GM21786 (cell line): ENCODE measurements around the gene PRB4.
"Not testable (repeated sequence)": the region's sequence is repeated elsewhere in the genome, so short reads cannot be mapped to it uniquely, and the experiment has no call there.

Experiments used
- ATAC-seq: cut with Tn5 transposase; IDR thresholded peaks from one replicate; pipeline ENCODE4 v1.9.1; 2021; ENCODE audit not compliant: unreplicated experiment

PRB4 gene

GRCh38 chr12:11310336-11310735 lies at the start of gene PRB4:
Gene PRB4 (minus strand): TSS chr12:11310436. CDS start chr12:11310398, 38 bp downstream.
- ATAC-seq = no peak

GRCh38 chr12:11351736-11352135 lies 41.5 kb upstream of the PRB4 start:
- ATAC-seq = not testable (repeated sequence)

GRCh38 chr12:11348439-11348838 lies 38.2 kb upstream of the PRB4 start:
- ATAC-seq = no peak

- no peak for ATAC-seq
Measured at GRCh38 chr12:11347810-11348209, 37.6 kb upstream of the PRB4 start.

GRCh38 chr12:11344500-11344899 lies 34.3 kb upstream of the PRB4 start:
- no peak for ATAC-seq

GRCh38 chr12:11324426-11324825 lies 14.2 kb upstream of the PRB4 start:
- no peak for ATAC-seq

- ATAC-seq = no peak
Measured at GRCh38 chr12:11321980-11322379, 11.7 kb upstream of the PRB4 start.

GRCh38 chr12:11307143-11307542 lies 3.1 kb downstream of the PRB4 start:
- ATAC-seq = no peak

- no peak for ATAC-seq
Measured at GRCh38 chr12:11273449-11273848, 36.8 kb downstream of the PRB4 start.

- ATAC-seq = no peak
Measured at GRCh38 chr12:11269607-11270006, 40.6 kb downstream of the PRB4 start, which contains the start of gene PRB3. Gene PRB3 (minus strand): TSS chr12:11269707. CDS start chr12:11269669, 38 bp downstream.

- no peak for ATAC-seq
Measured at GRCh38 chr12:11264501-11264900, 45.7 kb downstream of the PRB4 start.
